Lung (tissue), 12 donors: ENCODE results near the gene TMPRSS11B. TPM values are rescaled to one million over a fixed set of nuclear protein-coding genes. Genes with fewer than 3 reads are reported as not detected.
A peak's percentile ranks its signal among the peaks of the same experiment; 100 is the strongest.

Source experiments
- ATAC-seq: fragments of 200-7000 bp; cut with Tn5 transposase; one replicate; pipeline ENCODE4 v1.9.1; 2020; ENCODE audit warnings: moderate number of reproducible peaks; ENCODE audit not compliant: insufficient read depth, low FRiP score
- DNase-seq, 3 donors: peaks; one replicate each; pipeline ENCODE4 v3.0.0-alpha.2; 2013 to 2017
- H3K27ac ChIP-seq, 2 donors: one replicate each; pipeline ENCODE4 v1.5.1; 2013; ENCODE audit warnings: mild to moderate bottlenecking in 2 of 2, moderate library complexity in 2 of 2, control low read depth in 1 of 2, inconsistent platforms in 1 of 2, low read depth in 1 of 2, low read length in 1 of 2
- H3K27me3 ChIP-seq, 3 donors: one replicate each; pipeline ENCODE4 v1.5.1; 2013; ENCODE audit warnings: low read length in 2 of 3; ENCODE audit not compliant: control insufficient read depth in 3 of 3, insufficient read depth in 3 of 3
- H3K36me3 ChIP-seq, 4 donors: one replicate each; pipeline ENCODE4 v1.5.1; 2013; ENCODE audit warnings: low read length in 4 of 4, mild to moderate bottlenecking in 1 of 4, moderate library complexity in 1 of 4; ENCODE audit not compliant: control insufficient read depth in 4 of 4, insufficient read depth in 4 of 4
- H3K4me1 ChIP-seq, 5 donors: one replicate each; pipeline ENCODE4 v1.5.1; 2013; ENCODE audit warnings: low read length in 5 of 5, mild to moderate bottlenecking in 2 of 5, moderate library complexity in 1 of 5; ENCODE audit not compliant: control insufficient read depth in 5 of 5, insufficient read depth in 5 of 5
- H3K4me3 ChIP-seq: one replicate; pipeline ENCODE4 v1.5.1; 2013; ENCODE audit warnings: mild to moderate bottlenecking, control low read depth, moderate library complexity
- H3K9ac ChIP-seq, 2 donors: one replicate each; pipeline ENCODE4 v1.5.1; 2013; ENCODE audit warnings: low read length in 2 of 2, control low read depth in 1 of 2; ENCODE audit not compliant: insufficient read depth in 1 of 2
- H3K9me3 ChIP-seq, 4 donors: one replicate each; pipeline ENCODE4 v1.5.1; 2013; ENCODE audit warnings: low read length in 3 of 4, mild to moderate bottlenecking in 1 of 4, moderate library complexity in 1 of 4; ENCODE audit not compliant: control insufficient read depth in 4 of 4, insufficient read depth in 3 of 4
- CTCF ChIP-seq: IDR thresholded peaks from 2 replicates; pipeline ENCODE4 v1.5.1; 2012; ENCODE audit warnings: mild to moderate bottlenecking; ENCODE audit errors: control extremely low read depth, extremely low read depth
- WGBS, 2 donors: extraction: QIAGEN DNeasy Blood & Tissue Kit; methylation state at CpG; one replicate each; pipeline ENCODE4 v1.1.7; 2013; 5-methylcytosine and 5-hydroxymethylcytosine counted together
- polyA plus RNA-seq, 2 donors: library from polyadenylated mRNA; stranded (reverse); fragments of 200-250 nt; gene quantifications; one replicate each; pipeline ENCODE4 v1.2.1, GENCODE V29; 2013
- total RNA-seq, 2 donors: library from RNA; depleted of rRNA in 1 of 2; stranded (reverse); fragments of >200 nt in 1 of 2; gene quantifications; one replicate each; pipeline ENCODE4 v1.2.1, GENCODE V29; 2014 to 2021
- donor health status: control.
- donor health status: control.
- donor health status: Bipolar disorder and iron deficiency.
- donor health status: healthy.
- donor health status: DM: yes; HTN: yes; CAD: no.

TMPRSS11B gene
- total and polyA plus RNA-seq, 4 donors: 0.10 to 0.20 TPM; not detected in 2

DNA sequence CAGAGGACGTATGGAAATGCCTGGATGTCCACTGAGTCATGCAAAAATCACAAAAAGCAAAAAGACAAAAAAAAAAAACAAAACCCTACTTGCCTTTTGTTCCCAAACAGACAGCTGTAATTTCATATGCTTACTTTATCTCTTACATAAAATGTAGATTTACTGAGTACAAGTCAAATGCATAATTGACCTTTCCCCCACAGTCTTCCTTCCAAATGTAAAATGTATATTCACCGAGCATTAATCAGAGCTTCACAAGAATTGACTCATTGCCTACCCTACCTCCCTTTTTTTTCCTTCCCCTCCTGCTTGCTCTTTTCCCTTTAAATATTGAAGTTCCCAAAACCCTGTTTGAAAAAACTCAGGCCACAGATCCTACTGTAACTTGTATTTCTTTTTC is 32.5 kb upstream of the TMPRSS11B start:
- Histone ChIP-seq H3K4me1 (no peaks in the 10 kb centered on the region), H3K27ac (no peak overlapping the region), H3K36me3 (no peaks in the 10 kb centered on the region), H3K4me3 (no peak overlapping the region), H3K27me3 (no peaks in the 10 kb centered on the region), H3K9ac (no peak overlapping the region), H3K9me3 (no peaks in the 10 kb centered on the region)
- ATAC-seq (no peak), DNase-seq (no peak)
- WGBS, 2 donors: 78 to 83% methylated on average over 2 of the region's 2 CpGs
- TF ChIP-seq CTCF: no peak

- Histone ChIP-seq H3K4me3 (no peak overlapping the region), H3K9ac (no peak overlapping the region), H3K27ac (no peak overlapping the region), H3K36me3 (no peaks in the 10 kb centered on the region), H3K9me3 (no peaks in the 10 kb centered on the region), H3K27me3 (no peaks in the 10 kb centered on the region), H3K4me1 (no peaks in the 10 kb centered on the region)
- WGBS, 2 donors: 65 to 69% methylated on average over 2 of the region's 2 CpGs
- DNase-seq: no peak
- no peak for ATAC-seq
- TF ChIP-seq CTCF: no peak
Measured at GRCh38 chr4:68277627-68278026, 32.1 kb upstream of the TMPRSS11B start.

DNA sequence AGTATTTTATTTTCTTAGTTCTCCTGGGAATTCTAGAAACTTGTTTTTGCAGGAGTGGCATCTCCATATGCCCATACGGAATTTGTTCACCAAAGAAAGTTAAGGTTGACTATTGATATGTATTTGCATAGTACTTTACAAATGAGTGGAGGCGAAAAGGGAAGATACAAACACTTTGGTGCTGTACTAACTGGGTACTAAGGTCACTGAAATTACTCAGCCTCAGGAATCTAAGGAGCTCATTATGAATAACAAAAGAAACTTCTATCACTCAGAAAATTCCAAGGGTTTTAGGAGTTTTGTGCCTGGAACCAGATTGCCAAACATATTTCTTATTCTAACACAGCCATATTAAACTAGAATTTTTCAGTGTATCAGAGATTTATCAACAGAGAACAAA is 27.4 kb upstream of the TMPRSS11B start:
- ATAC-seq: no peak
- Histone ChIP-seq H3K27ac (no peak overlapping the region), H3K36me3 (no peaks in the 10 kb centered on the region), H3K9me3 (peaks cover 0 to 2% (median 0%) of the 10 kb centered on the region in 4 donors), H3K4me3 (no peak overlapping the region), H3K27me3 (no peaks in the 10 kb centered on the region), H3K9ac (no peak overlapping the region), H3K4me1 (no peaks in the 10 kb centered on the region)
- no peak for TF ChIP-seq CTCF
- WGBS, 2 donors: 72 to 76% methylated on average over 2 of the region's 2 CpGs
- no peak for DNase-seq

GRCh38 chr4:68272380-68272779 is 26.9 kb upstream of the TMPRSS11B start:
- WGBS, 2 donors: 38 to 52% methylated on average over 2 of the region's 2 CpGs
- ATAC-seq (no peak), DNase-seq (peak in 2 of 3 donors; percentile 4 to 5)
- no peak for TF ChIP-seq CTCF
- no peak overlapping the region for H3K4me3 ChIP-seq
- peaks cover 0 to 2% (median 0%) of the 10 kb centered on the region in 4 donors for H3K9me3 ChIP-seq
- H3K9ac ChIP-seq: no peak overlapping the region
- no peaks in the 10 kb centered on the region for H3K27me3 ChIP-seq
- no peaks in the 10 kb centered on the region for H3K36me3 ChIP-seq
- H3K27ac ChIP-seq: no peak overlapping the region
- H3K4me1 ChIP-seq: no peaks in the 10 kb centered on the region
